GM12891 (cell line): ENCODE results near the gene NMNAT3.

Experiments used
- PAX5 ChIP-seq: IDR thresholded peaks from 2 replicates; pipeline ENCODE4 v1.6.1; 2011; ENCODE audit warnings: low read length, moderate library complexity, mild to moderate bottlenecking; ENCODE audit not compliant: insufficient read depth, severe bottlenecking
- POLR2A ChIP-seq: IDR thresholded peaks from 2 replicates; pipeline ENCODE4 v1.6.1; 2011; ENCODE audit warnings: low read depth, low read length, control low read depth
- POLR2AphosphoS5 ChIP-seq: IDR thresholded peaks from 2 replicates; pipeline ENCODE4 v1.6.1; 2011; ENCODE audit warnings: low read depth, low read length, control low read depth
- SPI1 ChIP-seq: IDR thresholded peaks from 2 replicates; pipeline ENCODE4 v1.6.1; 2011; ENCODE audit warnings: low read depth, low read length, control low read depth
- TAF1 ChIP-seq: IDR thresholded peaks from 2 replicates; pipeline ENCODE4 v1.6.1; 2011; ENCODE audit warnings: low read depth, low read length, control low read depth

DNA sequence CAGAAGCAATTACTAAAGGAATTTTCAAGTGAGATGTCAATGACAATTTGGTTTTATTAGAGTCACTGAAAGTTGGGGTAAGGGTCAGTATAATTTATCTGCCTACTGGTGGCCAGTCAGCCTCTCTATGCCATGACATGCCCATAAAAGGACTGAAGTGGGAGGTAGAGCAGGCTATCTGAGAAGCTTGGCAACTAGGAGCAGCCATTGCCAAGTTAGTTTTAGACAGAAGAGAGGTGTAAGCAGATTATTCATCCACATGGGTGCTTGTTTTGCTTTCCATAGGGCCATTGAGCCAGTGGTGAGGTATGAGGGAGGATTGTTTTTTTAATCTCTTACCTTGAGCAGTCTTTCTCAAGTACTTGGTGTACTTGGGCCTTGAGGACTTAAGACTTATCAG is 130.1 kb downstream of the NMNAT3 start:
- TF ChIP-seq POLR2AphosphoS5 (no peak), POLR2A (no peak), TAF1 (no peak), PAX5 (no peak), SPI1 (no peak)
